DOHH2 (cell line): ENCODE measurements around the gene GPATCH2.

Source experiments
- EZH2phosphoT487 ChIP-seq: fragments of 200-600 bp; sonication (generic); IDR thresholded peaks from 2 replicates; pipeline ENCODE4 v1.6.1; 2017; ENCODE audit warnings: borderline replicate concordance, mild to moderate bottlenecking, antibody characterized with exemption, low read length, moderate library complexity, mixed read lengths
- TF ChIP-seq, protein P1 (sequence below): fragments of 200-600 bp; sonication (generic); IDR thresholded peaks from one replicate; pipeline ENCODE4 v1.5.1; 2014; ENCODE audit warnings: antibody characterized with exemption, mild to moderate bottlenecking, low read depth, low read length; ENCODE audit not compliant: poor library complexity, severe bottlenecking

DNA sequence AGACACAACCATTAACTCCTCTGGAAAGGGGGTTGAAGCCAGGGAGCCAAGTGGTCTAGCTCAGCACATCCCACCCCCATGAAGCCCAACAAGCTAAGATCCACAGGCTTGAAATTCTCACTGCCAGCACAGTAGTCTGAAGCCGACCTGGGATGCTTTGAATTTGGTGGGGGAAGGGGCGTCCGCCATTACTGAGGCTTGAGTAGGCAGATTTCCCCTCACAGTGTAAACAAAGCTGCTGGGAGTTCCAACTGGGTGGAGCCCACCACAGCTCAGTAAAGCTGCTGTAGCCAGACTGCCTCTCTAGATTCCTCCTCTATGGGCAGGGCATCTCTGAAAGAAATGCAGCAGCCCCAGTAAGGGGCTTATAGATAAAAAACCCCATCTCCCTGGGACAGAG, 193.5 kb downstream of the GPATCH2 start:
- TF ChIP-seq, protein P1, sequence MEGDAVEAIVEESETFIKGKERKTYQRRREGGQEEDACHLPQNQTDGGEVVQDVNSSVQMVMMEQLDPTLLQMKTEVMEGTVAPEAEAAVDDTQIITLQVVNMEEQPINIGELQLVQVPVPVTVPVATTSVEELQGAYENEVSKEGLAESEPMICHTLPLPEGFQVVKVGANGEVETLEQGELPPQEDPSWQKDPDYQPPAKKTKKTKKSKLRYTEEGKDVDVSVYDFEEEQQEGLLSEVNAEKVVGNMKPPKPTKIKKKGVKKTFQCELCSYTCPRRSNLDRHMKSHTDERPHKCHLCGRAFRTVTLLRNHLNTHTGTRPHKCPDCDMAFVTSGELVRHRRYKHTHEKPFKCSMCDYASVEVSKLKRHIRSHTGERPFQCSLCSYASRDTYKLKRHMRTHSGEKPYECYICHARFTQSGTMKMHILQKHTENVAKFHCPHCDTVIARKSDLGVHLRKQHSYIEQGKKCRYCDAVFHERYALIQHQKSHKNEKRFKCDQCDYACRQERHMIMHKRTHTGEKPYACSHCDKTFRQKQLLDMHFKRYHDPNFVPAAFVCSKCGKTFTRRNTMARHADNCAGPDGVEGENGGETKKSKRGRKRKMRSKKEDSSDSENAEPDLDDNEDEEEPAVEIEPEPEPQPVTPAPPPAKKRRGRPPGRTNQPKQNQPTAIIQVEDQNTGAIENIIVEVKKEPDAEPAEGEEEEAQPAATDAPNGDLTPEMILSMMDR = no peak
- TF ChIP-seq EZH2phosphoT487 = no peak
